ENCODE results near the gene CALR3. TPM values are rescaled to one million over a fixed set of nuclear protein-coding genes. Genes with fewer than 3 reads are reported as not detected.
"Not testable (repeated sequence)": the region's sequence is repeated elsewhere in the genome, so short reads cannot be mapped to it uniquely, and the experiment has no call there.

CALR3 gene
- total RNA-seq, 1 donor from 2014 or later, result 2.0 TPM

DNA sequence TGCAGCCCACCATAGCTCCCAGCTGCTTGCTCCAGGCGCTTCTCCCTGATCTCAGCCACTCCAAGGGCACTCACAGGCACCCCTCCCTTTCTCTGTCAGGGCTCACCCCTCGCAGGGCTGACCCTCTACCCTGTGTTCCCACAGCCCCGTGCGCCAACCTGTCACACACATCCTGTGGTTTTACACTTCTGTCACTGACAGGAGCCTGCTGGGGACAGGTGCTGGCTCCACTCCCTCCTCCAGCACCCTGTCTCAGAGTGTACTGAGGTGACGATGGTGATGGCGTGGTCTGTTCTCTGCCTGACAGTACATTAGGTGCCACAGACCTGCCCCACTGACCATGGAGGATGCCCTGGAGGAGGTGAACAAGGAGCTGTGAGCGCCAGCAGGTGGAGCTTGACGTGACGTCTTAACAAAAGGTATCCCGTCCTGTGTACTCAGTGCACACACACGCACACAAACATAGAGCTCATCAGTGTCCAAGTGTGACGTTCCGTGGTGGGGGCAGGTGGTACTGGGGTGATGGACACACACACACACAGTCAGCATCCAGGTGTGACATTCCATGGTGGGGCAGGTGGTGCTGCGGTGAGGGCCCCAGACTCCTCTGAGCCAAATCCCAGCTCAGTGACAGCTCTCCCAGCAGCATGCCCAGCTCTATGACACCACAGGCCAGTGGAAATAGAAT is 21.1 kb upstream of the CALR3 start:
- Histone ChIP-seq H3K79me2 (ENCODE audit: low read depth) (no peaks in the 10 kb centered on the region), H3K36me3 (no peaks in the 10 kb centered on the region), H3K4me3 (no peak overlapping the region), H2AFZ (replicated peaks) (no peak overlapping the region), H3K9ac (no peak overlapping the region), H3K27me3 (no peaks in the 10 kb centered on the region), H4K20me1 (ENCODE audit: low read depth) (peaks cover 5% of the 10 kb centered on the region), H3K9me3 (ENCODE audit: low read depth) (no peaks in the 10 kb centered on the region), H3F3A (ENCODE audit: low read depth) (no peaks in the 10 kb centered on the region), H3K4me1 (no peaks in the 10 kb centered on the region), H3K27ac (no peak overlapping the region), H3K4me2 (no peak overlapping the region)
- no peaks in the 10 kb centered on the region for H3K9me3 Mint-ChIP-seq
- no peak for TF ChIP-seq CTCF (IDR thresholded peaks at IDR 0.05)
- TF ChIP-seq EZH2 (IDR thresholded peaks at IDR 0.05), result no peak
- TF ChIP-seq EZH2phosphoT487 (IDR thresholded peaks at IDR 0.05), result no peak
- H3K4me1 Mint-ChIP-seq, result no peaks in the 10 kb centered on the region
- H3K27me3 Mint-ChIP-seq (ENCODE audit: insufficient read depth, low read depth), result peaks cover 2% of the 10 kb centered on the region
- H3K4me3 Mint-ChIP-seq, result no peak overlapping the region
- no peak for DNase-seq (ENCODE audit: low spot score)
- no peak overlapping the region for H3K27ac Mint-ChIP-seq
- peaks cover 27% of the 10 kb centered on the region for H3K36me3 Mint-ChIP-seq

DNA sequence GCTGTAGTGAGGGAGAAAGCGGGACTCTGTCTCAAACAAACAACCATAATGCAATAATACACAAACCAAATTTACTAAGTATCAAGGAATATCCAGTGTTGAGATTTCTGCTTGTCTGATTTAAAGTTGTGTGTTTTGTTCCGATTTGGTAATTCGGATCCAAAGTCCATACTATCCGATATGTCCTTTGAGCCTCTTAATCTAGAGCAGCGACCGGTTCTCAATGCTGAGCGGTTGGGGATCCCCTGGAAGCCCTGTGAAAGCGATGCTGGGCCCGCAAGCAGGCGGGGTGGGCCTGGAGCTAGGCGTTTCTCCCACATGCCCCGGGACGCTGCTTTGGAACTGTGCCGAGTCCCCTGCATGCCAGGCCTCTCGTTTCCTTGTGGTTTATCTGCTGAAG is 20.4 kb upstream of the CALR3 start:
- Histone ChIP-seq H3K27me3 (no peaks in the 10 kb centered on the region), H3K4me1 (no peaks in the 10 kb centered on the region), H3K36me3 (no peaks in the 10 kb centered on the region), H3K79me2 (ENCODE audit: low read depth) (no peaks in the 10 kb centered on the region), H3F3A (ENCODE audit: low read depth) (no peaks in the 10 kb centered on the region), H2AFZ (replicated peaks) (no peak overlapping the region), H3K4me2 (no peak overlapping the region), H4K20me1 (ENCODE audit: low read depth) (peaks cover 5% of the 10 kb centered on the region), H3K9me3 (ENCODE audit: low read depth) (no peaks in the 10 kb centered on the region), H3K9ac (no peak overlapping the region), H3K27ac (no peak overlapping the region), H3K4me3 (no peak overlapping the region)
- Mint-ChIP-seq H3K9me3 (no peaks in the 10 kb centered on the region), H3K27me3 (ENCODE audit: insufficient read depth, low read depth) (peaks cover 2% of the 10 kb centered on the region), H3K36me3 (peaks cover 29% of the 10 kb centered on the region), H3K4me1 (no peaks in the 10 kb centered on the region), H3K27ac (no peak overlapping the region), H3K4me3 (no peak overlapping the region)
- no peak for DNase-seq (ENCODE audit: low spot score)
- TF ChIP-seq EZH2phosphoT487 (IDR thresholded peaks at IDR 0.05), result no peak
- TF ChIP-seq CTCF (IDR thresholded peaks at IDR 0.05), result no peak
- TF ChIP-seq EZH2 (IDR thresholded peaks at IDR 0.05), result no peak

GRCh38 chr19:16514383-16515019 is 18.5 kb upstream of the CALR3 start:
- Mint-ChIP-seq H3K4me3 (no peak overlapping the region), H3K27me3 (ENCODE audit: insufficient read depth, low read depth) (peaks cover 2% of the 10 kb centered on the region), H3K36me3 (peaks cover 18% of the 10 kb centered on the region), H3K9me3 (no peaks in the 10 kb centered on the region), H3K27ac (no peak overlapping the region), H3K4me1 (no peaks in the 10 kb centered on the region)
- H3F3A ChIP-seq (ENCODE audit: low read depth), result no peaks in the 10 kb centered on the region
- no peak for TF ChIP-seq CTCF (IDR thresholded peaks at IDR 0.05)
- TF ChIP-seq EZH2 (IDR thresholded peaks at IDR 0.05), result no peak
- no peak for TF ChIP-seq EZH2phosphoT487 (IDR thresholded peaks at IDR 0.05)
- H3K4me2 ChIP-seq, result no peak overlapping the region
- no peak overlapping the region for H3K4me3 ChIP-seq
- no peaks in the 10 kb centered on the region for H3K79me2 ChIP-seq (ENCODE audit: low read depth)
- H3K36me3 ChIP-seq, result no peaks in the 10 kb centered on the region
- H2AFZ ChIP-seq (replicated peaks), result no peak overlapping the region
- peaks cover 5% of the 10 kb centered on the region for H4K20me1 ChIP-seq (ENCODE audit: low read depth)
- H3K27ac ChIP-seq, result no peak overlapping the region
- no peaks in the 10 kb centered on the region for H3K9me3 ChIP-seq (ENCODE audit: low read depth)
- no peak for DNase-seq (ENCODE audit: low spot score)
- H3K4me1 ChIP-seq, result no peaks in the 10 kb centered on the region
- no peak overlapping the region for H3K9ac ChIP-seq
- no peaks in the 10 kb centered on the region for H3K27me3 ChIP-seq

DNA sequence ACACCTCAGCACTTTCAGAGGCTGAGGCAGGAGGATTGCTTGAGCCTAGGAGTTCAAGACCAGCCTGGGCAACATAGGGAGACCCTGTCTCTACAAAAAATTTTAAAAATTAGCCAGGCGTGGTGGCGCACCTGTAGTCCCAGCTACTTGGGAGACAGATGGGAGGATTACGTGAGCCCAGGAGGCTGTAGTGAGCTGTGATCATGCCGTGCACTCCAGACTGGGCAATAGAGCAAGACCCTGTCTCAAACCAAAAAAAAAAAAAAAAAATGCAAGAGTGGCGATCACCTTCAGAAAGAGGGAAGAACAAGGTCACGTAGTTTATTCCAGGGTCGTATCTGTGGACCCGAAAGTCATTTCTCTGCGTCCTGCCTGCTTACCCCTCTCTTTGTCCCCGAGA is 16.6 kb upstream of the CALR3 start:
- not testable (repeated sequence) for H3K4me1 Mint-ChIP-seq; H4K20me1 ChIP-seq (ENCODE audit: low read depth); H3K4me1 ChIP-seq; H3K79me2 ChIP-seq (ENCODE audit: low read depth); H3K27ac ChIP-seq; DNase-seq (ENCODE audit: low spot score); H3K27ac Mint-ChIP-seq; H3K9me3 Mint-ChIP-seq; H3K4me3 Mint-ChIP-seq; H3K36me3 ChIP-seq; H3K27me3 ChIP-seq; H3F3A ChIP-seq (ENCODE audit: low read depth); H3K9me3 ChIP-seq (ENCODE audit: low read depth); H2AFZ ChIP-seq (replicated peaks); H3K27me3 Mint-ChIP-seq (ENCODE audit: insufficient read depth, low read depth); H3K9ac ChIP-seq; H3K4me3 ChIP-seq; H3K4me2 ChIP-seq
- H3K36me3 Mint-ChIP-seq, result peaks cover 13% of the 10 kb centered on the region
